Endometrial microvascular endothelial cells (primary cell): Measurements from ENCODE around the gene RAB20. TPM values are rescaled to one million over a fixed set of nuclear protein-coding genes. Genes with fewer than 3 reads are reported as not detected.
"Not testable (repeated sequence)": the region's sequence is repeated elsewhere in the genome, so short reads cannot be mapped to it uniquely, and the experiment has no call there.

Source experiments
- in situ Hi-C: cut with HindIII; loops from 2 replicates; pipeline ENCODE4 v1.10.0; 2017; ENCODE audit warnings: low sequenced_read_pairs, low pct_unique_long_range_greater_than_20kb; ENCODE audit errors: inconsistent ontology term
- total RNA-seq: library from RNA; depleted of rRNA; stranded (reverse); fragments of >200 nt; gene quantifications from one replicate; pipeline ENCODE4 v1.2.3, GENCODE V29; 2015; ENCODE audit errors: inconsistent ontology term

The RAB20 gene
- total RNA-seq, 1 donor from 2014 or later = 9.6 TPM

DNA sequence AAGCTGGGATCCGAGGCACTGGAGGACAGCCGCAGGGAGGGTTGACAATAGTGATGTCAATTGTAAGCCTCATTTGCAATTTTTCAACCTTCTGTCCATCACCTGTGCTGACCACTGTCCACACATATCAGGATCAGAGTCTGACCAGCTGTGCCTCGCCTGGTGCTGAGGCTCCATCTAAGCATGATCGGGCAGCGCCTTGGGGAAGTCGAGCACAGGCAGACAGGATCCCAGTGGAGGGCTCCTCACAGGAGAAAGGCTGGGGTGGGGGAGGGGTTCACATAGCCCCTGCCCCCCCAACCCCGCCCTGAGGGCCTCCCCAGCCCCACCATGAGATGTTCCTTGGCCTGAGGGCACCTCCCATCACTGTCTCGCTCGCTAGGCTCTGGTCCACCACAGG lies 60.3 kb downstream of the RAB20 start:
- in situ Hi-C loops = no loop called here

- in situ Hi-C loops = no loop called here
Observed at GRCh38 chr13:110500341-110500740, 61.2 kb downstream of the RAB20 start.

- in situ Hi-C loops = no loop called here
Observed at GRCh38 chr13:110499621-110500281, 61.8 kb downstream of the RAB20 start.

DNA sequence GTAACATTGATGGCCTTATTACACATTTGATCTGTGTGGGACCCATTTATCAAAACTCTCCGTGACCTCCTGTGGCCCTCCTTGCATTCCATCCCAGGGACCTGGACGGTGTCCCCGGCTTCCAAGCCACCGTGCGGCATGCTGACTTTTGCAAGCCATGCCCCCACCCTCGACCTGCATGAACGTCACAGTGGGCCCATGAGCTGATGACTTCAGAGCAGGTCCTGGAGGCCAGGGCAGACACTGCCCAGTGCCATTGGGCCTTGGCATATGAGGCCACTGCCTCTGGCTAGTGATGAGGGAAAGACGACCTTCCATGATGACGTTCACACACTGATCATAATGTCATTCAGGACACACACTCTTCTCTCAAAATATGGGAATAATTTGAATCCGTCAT lies 62.8 kb downstream of the RAB20 start:
- in situ Hi-C loops = no loop called here

- in situ Hi-C loops = no loop called here
Observed at GRCh38 chr13:110498327-110498726, 63.2 kb downstream of the RAB20 start.

GRCh38 chr13:110497896-110498295 lies 63.6 kb downstream of the RAB20 start:
- in situ Hi-C loops = not testable (repeated sequence)

- in situ Hi-C loops = no loop called here
Observed at GRCh38 chr13:110497003-110497402, 64.5 kb downstream of the RAB20 start.

- in situ Hi-C loops = no loop called here
Observed at GRCh38 chr13:110496281-110496680, 65.2 kb downstream of the RAB20 start.

- in situ Hi-C loops = no loop called here
Observed at GRCh38 chr13:110495881-110496280, 65.6 kb downstream of the RAB20 start.

GRCh38 chr13:110495376-110495775 lies 66.1 kb downstream of the RAB20 start:
- in situ Hi-C loops = no loop called here

GRCh38 chr13:110493613-110494012 lies 67.9 kb downstream of the RAB20 start:
- in situ Hi-C loops = no loop called here

DNA sequence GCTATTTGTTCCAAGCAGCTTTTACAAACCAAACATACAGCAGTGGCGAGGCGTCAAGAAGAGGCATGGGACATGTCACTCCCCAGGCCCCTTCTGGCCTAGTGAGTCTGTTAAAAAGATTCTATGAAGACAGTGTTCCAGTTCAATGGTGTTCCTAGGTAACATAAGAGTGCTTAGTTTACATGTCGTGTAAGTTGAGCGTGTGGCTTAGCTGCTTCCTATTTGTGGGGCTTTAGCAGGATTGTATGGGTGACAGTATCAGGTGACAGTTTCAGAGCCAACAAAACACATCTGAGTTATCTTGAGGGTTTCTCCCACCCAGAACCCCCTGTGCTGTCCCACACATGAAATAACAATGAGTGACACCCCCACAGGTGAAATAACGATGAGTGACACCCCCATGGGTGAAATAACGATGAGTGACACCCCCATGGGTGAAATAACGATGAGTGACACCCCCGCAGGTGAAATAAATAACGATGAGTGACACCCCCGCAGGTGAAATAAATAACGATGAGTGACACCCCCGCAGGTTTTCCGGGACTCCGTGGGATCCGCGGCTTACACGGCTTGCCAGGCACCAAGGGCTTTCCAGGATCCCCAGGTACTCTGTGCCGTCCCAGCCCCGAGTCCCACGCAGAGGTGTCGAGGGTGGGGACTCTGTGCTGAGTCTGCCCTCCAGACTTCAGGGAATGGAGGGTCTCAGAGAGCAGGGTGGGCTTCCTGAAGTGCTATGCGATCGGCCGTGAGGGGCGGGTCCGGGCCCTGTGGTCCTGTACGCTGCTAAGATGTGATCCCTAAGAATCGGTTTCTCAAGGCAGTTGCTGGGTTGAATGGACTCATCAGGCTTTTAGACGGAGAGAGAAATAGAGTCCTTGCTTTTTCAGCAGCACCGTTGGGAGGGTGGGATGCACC lies 68.6 kb downstream of the RAB20 start:
- in situ Hi-C loops = no loop called here

- in situ Hi-C loops = no loop called here
Observed at GRCh38 chr13:110491869-110492678, 69.4 kb downstream of the RAB20 start.

- in situ Hi-C loops = no loop called here
Observed at GRCh38 chr13:110490009-110490770, 71.3 kb downstream of the RAB20 start.

DNA sequence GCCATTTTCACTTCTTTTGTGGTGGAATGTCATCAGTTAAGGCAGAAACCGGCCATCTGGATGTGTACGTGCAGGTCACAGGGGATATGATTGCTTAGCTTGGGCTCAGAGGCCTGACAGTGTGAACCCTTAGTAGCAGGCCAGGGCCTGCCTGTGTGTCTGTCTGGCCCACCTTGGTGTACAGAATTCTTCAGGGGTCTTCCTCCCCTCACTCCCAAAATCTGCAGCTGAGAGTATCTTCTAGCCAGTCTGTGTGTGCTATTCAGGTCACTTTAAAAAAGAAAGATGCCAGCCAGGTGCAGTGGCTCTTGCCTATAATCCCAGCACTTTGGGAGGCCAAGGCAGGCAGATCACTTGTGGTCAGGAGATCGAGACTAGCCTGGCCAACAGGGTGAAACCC lies 74.6 kb downstream of the RAB20 start:
- in situ Hi-C loops = not testable (repeated sequence)

- in situ Hi-C loops = no loop called here
Observed at GRCh38 chr13:110486061-110486715, 75.3 kb downstream of the RAB20 start.

DNA sequence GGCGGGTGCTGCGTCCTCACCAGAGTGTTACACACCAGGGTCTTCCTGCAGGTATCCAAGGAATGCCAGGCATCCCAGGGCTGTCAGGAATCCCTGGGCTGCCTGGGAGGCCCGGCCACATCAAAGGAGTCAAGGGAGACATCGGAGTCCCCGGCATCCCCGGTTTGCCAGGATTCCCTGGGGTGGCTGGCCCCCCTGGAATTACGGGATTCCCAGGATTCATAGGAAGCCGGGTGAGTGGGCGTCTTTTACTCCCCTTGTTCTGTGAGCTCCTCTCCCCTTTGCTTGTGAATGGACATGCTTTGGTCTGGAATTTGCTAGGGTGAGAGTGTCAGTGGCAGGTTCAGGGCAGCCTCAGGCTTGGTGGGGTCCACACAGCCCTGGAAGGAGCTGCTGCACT lies 75.9 kb downstream of the RAB20 start:
- in situ Hi-C loops = no loop called here

- in situ Hi-C loops = no loop called here
Observed at GRCh38 chr13:110484290-110485048, 77.1 kb downstream of the RAB20 start.
